ENCODE measurements around the gene SLC27A2.

Gene SLC27A2

DNA sequence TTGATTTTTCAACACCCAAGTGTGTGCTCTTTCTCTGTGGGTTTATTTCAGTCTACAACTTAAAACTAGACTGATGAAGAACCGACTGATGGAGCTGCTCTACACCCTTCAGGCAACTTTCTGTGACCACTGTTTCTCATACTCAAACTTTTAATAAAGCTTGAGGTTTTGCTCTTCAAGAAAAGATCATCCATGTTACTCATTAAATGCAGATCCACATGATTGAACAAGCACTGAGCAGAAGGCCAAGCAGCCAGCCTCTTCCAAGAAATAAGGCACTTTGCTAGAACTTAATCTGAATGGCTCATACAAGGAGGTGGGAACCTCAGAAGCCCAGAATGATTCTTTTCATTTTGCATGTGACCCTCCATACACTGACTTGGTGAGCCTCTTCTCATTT lies 8.7 kb downstream of the SLC27A2 start:
- DNase-seq (ENCODE audit: low read depth): no peak

- DNase-seq (ENCODE audit: low read depth): no peak
Observed at GRCh38 chr15:50192164-50192563, 10.2 kb downstream of the SLC27A2 start.

DNA sequence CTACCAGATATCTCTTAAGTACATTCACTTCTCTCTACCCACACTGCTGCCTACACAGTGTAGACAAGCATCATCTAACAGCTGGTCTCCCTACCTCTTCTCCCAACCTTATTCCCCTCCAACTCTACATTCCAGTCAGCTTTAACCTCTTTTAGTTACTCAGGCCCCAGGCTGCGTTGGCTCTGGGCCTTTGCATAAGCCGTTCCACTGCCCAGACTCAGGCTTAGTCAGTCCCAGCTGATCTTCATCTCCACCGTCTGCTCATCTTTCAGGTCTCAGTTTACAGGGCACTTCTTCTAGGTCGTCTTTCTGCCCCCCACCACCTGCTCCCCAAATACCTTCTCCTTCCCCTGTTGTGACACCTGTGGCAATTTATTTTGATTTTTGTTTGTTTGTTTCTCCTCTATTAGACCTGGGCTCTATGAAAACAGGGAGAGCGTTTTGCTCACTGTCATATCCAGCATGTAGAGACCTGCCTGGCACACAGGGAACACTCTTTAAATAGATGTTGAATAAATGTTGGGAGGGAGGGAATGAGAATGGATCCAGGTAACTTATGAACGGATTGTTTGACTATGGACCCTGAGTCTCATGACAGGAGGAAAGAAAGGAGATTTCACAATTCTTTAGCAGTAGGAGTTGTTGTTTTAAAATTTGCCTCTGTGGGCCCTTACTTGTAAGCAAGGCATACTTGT lies 11.1 kb downstream of the SLC27A2 start:
- DNase-seq (ENCODE audit: low read depth): no peak

DNA sequence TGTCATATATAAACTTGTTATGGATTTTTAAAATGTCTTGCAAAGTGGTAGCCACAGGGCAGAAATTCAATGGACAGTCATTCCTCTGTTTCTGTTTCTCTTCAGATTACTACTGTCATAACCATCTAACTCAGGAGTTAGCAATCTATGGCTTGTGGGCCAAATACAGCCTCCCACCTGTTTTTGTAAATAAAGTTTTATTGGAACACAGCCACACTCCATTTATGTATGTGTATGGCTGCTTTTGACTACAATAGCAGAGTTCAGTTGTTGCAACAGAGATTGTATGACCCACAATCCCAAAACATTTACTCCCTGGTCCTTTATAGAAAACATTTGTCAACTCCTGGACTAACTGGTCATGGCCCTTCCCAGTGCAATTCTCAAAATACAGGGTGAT lies 20.0 kb downstream of the SLC27A2 start:
- no peak for DNase-seq (ENCODE audit: low read depth)

GRCh38 chr15:50206020-50206419 lies 24.0 kb downstream of the SLC27A2 start:
- no peak for DNase-seq (ENCODE audit: low read depth)

DNA sequence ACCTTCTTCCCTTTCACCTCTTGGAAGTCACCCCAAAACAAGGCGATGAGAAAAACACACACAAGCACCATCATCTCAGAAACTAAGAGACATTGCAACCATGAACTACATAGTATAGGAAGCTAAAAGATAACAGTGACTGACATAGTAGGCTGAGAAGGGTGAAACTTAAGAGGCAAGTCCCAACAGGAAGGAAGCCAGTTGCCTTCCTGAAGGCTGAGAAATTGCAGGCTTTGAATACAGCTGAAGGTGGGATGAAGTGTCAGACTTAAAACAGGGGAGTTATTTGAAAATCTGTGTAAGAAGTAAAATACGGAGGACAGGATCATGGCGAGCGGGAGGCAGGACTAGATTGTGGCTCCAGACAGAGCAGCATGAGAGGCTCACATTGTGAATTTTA lies 27.8 kb downstream of the SLC27A2 start:
- DNase-seq (ENCODE audit: low read depth): no peak

- DNase-seq (ENCODE audit: low read depth): no peak
Observed at GRCh38 chr15:50210462-50211157, 28.6 kb downstream of the SLC27A2 start.

DNA sequence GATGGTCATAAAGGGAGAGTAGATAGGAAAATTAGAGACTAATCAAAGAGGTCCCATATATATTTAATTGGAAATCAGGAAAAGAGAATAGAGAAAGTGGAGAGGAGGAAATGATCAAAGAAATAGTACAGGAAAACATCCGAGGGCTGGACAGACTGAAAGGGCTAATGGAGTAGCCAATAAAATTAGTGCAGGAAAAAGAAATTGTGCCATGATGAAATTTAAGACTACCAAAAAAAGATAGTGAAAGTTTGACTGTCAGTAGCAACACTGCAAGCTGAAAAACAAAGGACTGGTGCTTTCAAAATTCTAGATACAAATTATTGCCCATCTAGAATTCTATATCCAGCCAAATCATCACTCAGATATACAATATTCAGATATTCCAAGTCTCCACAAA lies 36.3 kb downstream of the SLC27A2 start:
- DNase-seq (ENCODE audit: low read depth): no peak

GRCh38 chr15:50218691-50219090 lies 36.7 kb downstream of the SLC27A2 start:
- DNase-seq (ENCODE audit: low read depth): no peak

DNA sequence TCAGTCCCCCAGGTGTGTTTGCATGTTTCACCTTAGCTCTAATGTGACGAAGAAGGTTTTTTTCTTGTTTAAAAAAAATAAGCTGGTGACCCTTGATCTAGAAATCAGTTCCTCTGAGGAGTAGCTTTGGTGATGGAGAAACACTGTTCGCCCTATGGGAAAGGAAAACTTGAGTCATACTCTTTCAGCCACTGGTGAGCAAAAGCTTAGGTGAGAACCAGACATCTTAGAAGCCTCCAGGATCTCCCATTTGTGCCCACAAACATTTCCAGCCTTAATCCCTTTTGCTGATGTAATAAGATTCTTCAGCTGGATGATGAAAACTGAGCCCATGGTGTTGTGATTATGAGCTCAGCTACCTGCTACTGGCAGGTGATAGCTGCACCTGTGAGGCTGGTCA lies 37.8 kb downstream of the SLC27A2 start:
- DNase-seq (ENCODE audit: low read depth): no peak

GRCh38 chr15:50222181-50222580 lies 40.2 kb downstream of the SLC27A2 start:
- DNase-seq (ENCODE audit: low read depth): no peak

DNA sequence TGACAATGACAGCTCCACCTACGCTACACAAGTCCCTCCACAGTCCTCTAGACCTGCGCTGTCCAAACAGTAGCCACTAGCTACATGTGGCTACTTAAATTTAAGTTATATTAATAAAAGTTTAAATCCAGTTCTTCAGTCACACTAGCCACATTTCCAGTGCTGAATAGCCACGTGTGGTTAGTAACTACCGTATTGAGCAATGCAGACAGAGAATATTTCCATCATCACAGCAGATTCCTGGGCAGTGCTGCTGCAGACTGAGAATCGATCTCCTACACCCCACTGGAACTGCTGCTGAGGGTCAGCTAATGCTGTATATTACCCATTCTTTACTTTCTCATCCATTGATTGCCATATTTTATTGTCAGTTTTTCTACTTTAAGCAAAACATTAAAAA lies 42.6 kb downstream of the SLC27A2 start:
- no peak for DNase-seq (ENCODE audit: low read depth)

- DNase-seq (ENCODE audit: low read depth): no peak
Observed at GRCh38 chr15:50225057-50225456, 43.1 kb downstream of the SLC27A2 start.

GRCh38 chr15:50225938-50226337 lies 43.9 kb downstream of the SLC27A2 start:
- DNase-seq (ENCODE audit: low read depth): no peak

DNA sequence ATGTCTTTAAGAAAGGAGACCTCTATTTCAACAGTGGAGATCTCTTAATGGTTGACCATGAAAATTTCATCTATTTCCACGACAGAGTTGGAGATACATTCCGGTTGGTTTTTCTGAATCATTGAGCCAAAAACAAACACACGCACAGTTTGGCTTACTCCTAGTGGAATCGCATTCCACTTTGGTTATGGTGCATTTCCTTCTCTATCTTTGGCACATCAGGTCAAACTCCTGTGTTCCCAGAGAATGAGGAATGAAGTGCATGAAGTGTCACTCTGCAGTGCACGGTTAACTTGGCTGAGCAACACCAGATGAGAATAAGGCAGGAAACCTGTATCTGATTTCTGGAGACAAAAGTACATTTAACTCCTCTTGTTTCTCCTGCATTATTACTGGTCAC lies 45.1 kb downstream of the SLC27A2 start:
- no peak for DNase-seq (ENCODE audit: low read depth)

DNA sequence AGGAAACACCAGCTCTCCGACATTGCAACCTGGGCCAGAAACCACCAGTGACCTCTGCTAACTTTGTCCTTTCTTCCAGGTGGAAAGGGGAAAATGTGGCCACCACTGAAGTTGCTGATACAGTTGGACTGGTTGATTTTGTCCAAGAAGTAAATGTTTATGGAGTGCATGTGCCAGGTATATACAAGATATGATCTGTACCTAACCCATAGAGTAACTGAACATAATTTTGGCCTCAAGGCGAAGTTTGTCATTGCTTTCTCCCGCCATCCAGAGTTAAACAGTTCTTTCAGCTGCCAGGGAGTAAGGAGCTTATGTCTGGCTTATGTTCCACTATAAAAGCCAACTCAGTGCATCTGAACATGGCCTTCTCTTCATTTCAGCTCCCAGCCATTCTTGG lies 46.9 kb downstream of the SLC27A2 start:
- no peak for DNase-seq (ENCODE audit: low read depth)

DNA sequence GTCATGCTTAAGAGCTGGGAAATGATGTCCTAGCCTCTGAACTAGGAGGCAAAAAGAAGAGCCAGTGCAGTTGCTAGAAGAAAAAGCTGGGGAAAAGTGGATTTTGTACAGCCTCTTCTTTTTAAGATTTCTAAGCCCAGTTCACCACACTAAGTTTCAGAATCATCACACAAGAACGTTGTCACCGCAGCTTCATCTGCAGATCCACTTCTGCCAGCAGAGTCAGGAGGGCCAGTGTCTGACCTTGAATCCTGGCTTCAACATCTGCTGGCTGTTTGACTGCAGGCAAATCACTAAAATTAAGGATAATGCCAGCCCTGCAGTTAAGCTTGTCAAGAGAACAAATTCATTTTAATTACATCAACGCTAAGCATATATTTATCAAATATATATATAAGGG lies 47.3 kb downstream of the SLC27A2 start:
- DNase-seq (ENCODE audit: low read depth): no peak

DNA sequence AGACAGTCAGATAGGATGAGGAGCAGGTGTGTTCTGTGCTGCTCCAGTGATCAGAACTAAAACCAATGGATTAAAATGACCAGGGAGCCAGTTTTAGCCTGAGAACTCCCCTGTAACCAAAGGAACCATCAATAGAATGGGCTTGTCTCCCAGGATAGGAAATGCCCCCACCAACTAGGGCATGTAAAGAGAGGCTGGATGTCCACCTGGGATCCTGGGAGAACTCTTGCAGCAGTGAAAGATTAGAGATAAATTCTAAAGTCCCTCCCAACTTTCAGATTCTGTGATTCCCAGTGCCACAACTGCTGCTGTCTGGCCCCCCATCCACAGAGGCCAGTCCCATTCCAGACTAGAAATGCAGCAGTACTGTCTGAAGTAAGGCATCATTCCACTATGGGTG lies 49.8 kb downstream of the SLC27A2 start:
- DNase-seq (ENCODE audit: low read depth): no peak

GRCh38 chr15:50232791-50233190 lies 50.8 kb downstream of the SLC27A2 start:
- no peak for DNase-seq (ENCODE audit: low read depth)

- no peak for DNase-seq (ENCODE audit: low read depth)
Observed at GRCh38 chr15:50233192-50233736, 51.3 kb downstream of the SLC27A2 start.

DNA sequence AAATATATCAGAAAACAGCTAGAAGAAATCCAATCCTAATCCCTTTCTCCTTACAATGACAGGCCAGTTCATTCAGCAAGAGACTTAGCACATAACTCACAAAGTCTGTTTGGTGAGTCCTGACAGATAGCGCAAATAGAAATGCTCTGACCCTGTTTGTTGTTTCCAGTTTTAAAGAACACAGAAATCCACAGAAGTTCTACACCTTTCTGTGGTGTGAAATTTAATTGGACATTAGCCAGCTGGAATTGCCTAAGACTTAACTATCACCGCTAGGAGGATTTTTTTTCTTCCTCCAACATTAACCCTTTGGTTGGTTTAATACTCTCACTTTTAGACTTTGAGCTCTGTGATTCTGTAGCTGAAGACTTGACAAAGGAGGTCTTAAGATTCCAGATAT lies 52.8 kb downstream of the SLC27A2 start:
- no peak for DNase-seq (ENCODE audit: low read depth)

DNA sequence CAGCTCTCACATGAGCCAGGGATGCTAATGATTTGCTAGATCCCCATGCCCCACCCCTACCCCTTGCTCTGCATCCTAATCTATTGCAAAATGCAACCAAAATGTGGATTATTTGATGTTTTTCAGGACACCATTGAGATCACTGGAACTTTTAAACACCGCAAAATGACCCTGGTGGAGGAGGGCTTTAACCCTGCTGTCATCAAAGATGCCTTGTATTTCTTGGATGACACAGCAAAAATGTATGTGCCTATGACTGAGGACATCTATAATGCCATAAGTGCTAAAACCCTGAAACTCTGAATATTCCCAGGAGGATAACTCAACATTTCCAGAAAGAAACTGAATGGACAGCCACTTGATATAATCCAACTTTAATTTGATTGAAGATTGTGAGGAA lies 53.8 kb downstream of the SLC27A2 start:
- no peak for DNase-seq (ENCODE audit: low read depth)

DNA sequence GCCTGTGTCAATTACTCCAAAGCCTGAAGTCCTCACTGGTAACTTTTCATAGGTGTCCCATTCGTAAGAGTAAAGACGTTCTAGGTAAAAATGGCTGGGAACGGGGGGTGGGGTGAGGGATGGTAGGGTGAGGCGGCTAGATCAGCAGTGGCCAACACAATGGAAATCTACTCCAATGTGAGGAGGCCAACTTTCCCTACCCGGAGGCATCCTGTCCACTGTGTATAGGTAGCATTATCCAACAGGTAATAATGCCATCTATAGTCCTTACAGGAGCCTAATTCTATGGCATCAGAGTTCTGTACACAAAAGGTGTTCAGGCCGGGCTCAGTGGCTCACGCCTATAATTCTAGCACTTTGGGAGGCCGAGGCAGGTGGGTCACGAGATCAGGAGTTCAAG lies 54.4 kb downstream of the SLC27A2 start:
- no peak for DNase-seq (ENCODE audit: low read depth)

DNA sequence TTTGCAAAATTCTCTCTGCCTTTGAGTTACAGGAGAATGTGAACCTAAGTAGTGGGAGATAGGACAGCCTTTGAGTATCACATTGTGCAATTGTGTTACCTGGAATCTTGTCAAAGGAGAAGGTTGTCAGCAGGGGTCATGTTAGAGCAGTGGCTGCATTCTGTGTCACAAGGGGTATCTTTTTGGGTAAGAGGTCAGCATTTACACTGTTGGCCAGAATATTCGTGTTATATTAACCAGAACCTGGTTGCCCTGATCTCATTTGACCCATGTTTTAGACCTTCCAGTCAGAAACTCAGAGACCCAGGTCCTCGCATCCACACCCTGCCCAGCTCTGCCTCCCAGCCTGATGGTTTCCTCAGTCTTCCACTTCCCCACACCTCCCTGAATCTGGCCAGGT lies 56.3 kb downstream of the SLC27A2 start:
- no peak for DNase-seq (ENCODE audit: low read depth)

Data from activated gamma-delta T cell treated with anti-CD3 and anti-CD28 coated beads, Interleukin-2, amount 50 U/mL, for 16 hours (primary cell).